ENCODE results near the gene RAB1B.
A peak's percentile ranks its signal among the peaks of the same experiment; 100 is the strongest.

Gene RAB1B

GRCh38 chr11:66268244-66268951 is at the start of gene RAB1B:
Gene RAB1B (plus strand): TSS chr11:66268639. CDS start chr11:66268680, 41 bp downstream.
- peak; percentile 99 for DNase-seq

- no peak for DNase-seq
Measured at GRCh38 chr11:66218846-66219620, 49.4 kb upstream of the RAB1B start.

GRCh38 chr11:66219846-66220565 is 48.4 kb upstream of the RAB1B start:
- no peak for DNase-seq

- no peak for DNase-seq
Measured at GRCh38 chr11:66220566-66220935, 47.9 kb upstream of the RAB1B start.

- no peak for DNase-seq
Measured at GRCh38 chr11:66221012-66221411, 47.4 kb upstream of the RAB1B start.

GRCh38 chr11:66221726-66222236 is 46.7 kb upstream of the RAB1B start:
- no peak for DNase-seq

GRCh38 chr11:66222358-66223149 is 45.9 kb upstream of the RAB1B start:
- DNase-seq: peak; percentile 83

GRCh38 chr11:66224226-66224855 is 44.1 kb upstream of the RAB1B start:
- DNase-seq: no peak

GRCh38 chr11:66225066-66225465 is 43.4 kb upstream of the RAB1B start:
- DNase-seq: no peak

GRCh38 chr11:66226101-66226500 is 42.3 kb upstream of the RAB1B start:
- DNase-seq: no peak

GRCh38 chr11:66227700-66228099 is 40.7 kb upstream of the RAB1B start:
- DNase-seq: no peak

GRCh38 chr11:66228521-66228920 is 39.9 kb upstream of the RAB1B start:
- DNase-seq: no peak

GRCh38 chr11:66230156-66230555 is 38.3 kb upstream of the RAB1B start:
- DNase-seq: no peak

GRCh38 chr11:66230978-66231377 is 37.5 kb upstream of the RAB1B start:
- no peak for DNase-seq

- no peak for DNase-seq
Measured at GRCh38 chr11:66231561-66231960, 36.9 kb upstream of the RAB1B start.

GRCh38 chr11:66232769-66233168 is 35.7 kb upstream of the RAB1B start:
- no peak for DNase-seq

GRCh38 chr11:66233301-66233700 is 35.1 kb upstream of the RAB1B start:
- no peak for DNase-seq

- no peak for DNase-seq
Measured at GRCh38 chr11:66235141-66235540, 33.3 kb upstream of the RAB1B start.

- DNase-seq: no peak
Measured at GRCh38 chr11:66237867-66238266, 30.6 kb upstream of the RAB1B start.

GRCh38 chr11:66238786-66239413 is 29.5 kb upstream of the RAB1B start:
- DNase-seq: no peak

GRCh38 chr11:66239511-66239910 is 28.9 kb upstream of the RAB1B start:
- DNase-seq: no peak
